Measurements from ENCODE around the gene NDUFB10. TPM values are rescaled to one million over a fixed set of nuclear protein-coding genes. Genes with fewer than 3 reads are reported as not detected.

NDUFB10 gene
- total RNA-seq, 4 donors from 2014 or later: 137 to 496 (median 250) TPM

GRCh38 chr16:1924095-1924494 is 35.2 kb upstream of the NDUFB10 start:
- H3K36me3 ChIP-seq: no peaks in the 10 kb centered on the region
- intact Hi-C loops (cut with DNase I; ENCODE audit: low total_unique reads) (no loop called here), in situ Hi-C loops (cut with MboI; ENCODE audit: low pct_ligation_motif_present in 1 of 4, low pct_unique_long_range_greater_than_20kb in 1 of 4, low sequenced_read_pairs in 3 of 4) (no loop called here)
- DNase-seq: no peak
- H3K9me3 ChIP-seq: no peaks in the 10 kb centered on the region
- H3K4me3 ChIP-seq: no peak overlapping the region
- H3K4me1 ChIP-seq: peaks cover 7 to 22% (median 15%) of the 10 kb centered on the region in 4 donors
- H3K27ac ChIP-seq: peak overlapping the region in 1 of 4 donors; percentile 9
- TF ChIP-seq POLR2A (IDR thresholded peaks at IDR 0.05) (no peak), POLR2AphosphoS5 (IDR thresholded peaks at IDR 0.05) (no peak), EP300 (IDR thresholded peaks at IDR 0.05; ENCODE audit: low read depth) (no peak), CTCF (IDR thresholded peaks at IDR 0.05) (no peak)
- WGBS, 2 donors (ENCODE audit: low coverage in 1 of 2): 70 to 83% methylated on average over 2 to 5 of the region's 5 CpGs
- H3K27me3 ChIP-seq: peaks cover 50% of the 10 kb centered on the region

GRCh38 chr16:1926271-1926670 is 33.1 kb upstream of the NDUFB10 start:
- intact Hi-C loops (cut with DNase I; ENCODE audit: low total_unique reads) (no loop called here), in situ Hi-C loops (cut with MboI; ENCODE audit: low pct_ligation_motif_present in 1 of 4, low pct_unique_long_range_greater_than_20kb in 1 of 4, low sequenced_read_pairs in 3 of 4) (no loop called here)
- Histone ChIP-seq H3K27ac (no peak overlapping the region), H3K4me3 (no peak overlapping the region), H3K4me1 (peaks cover 10 to 23% (median 19%) of the 10 kb centered on the region in 4 donors), H3K27me3 (peaks cover 29% of the 10 kb centered on the region), H3K9me3 (no peaks in the 10 kb centered on the region), H3K36me3 (no peaks in the 10 kb centered on the region)
- no peak for DNase-seq
- TF ChIP-seq POLR2AphosphoS5 (IDR thresholded peaks at IDR 0.05): no peak
- no peak for TF ChIP-seq CTCF (IDR thresholded peaks at IDR 0.05)
- no peak for TF ChIP-seq POLR2A (IDR thresholded peaks at IDR 0.05)
- no peak for TF ChIP-seq EP300 (IDR thresholded peaks at IDR 0.05; ENCODE audit: low read depth)
- 61 to 62% methylated on average over 4 to 11 of the region's 11 CpGs for WGBS, 2 donors (ENCODE audit: low coverage in 1 of 2)

GRCh38 chr16:1929105-1929504 is 30.2 kb upstream of the NDUFB10 start:
- DNase-seq: no peak

More at GRCh38 chr16:1929105-1929504, 30.2 kb upstream of the NDUFB10 start:
- peaks cover 4 to 15% (median 9%) of the 10 kb centered on the region in 4 donors for H3K4me1 ChIP-seq
- H3K4me3 ChIP-seq: peak overlapping the region; percentile 37 to 77 (median 52)
- TF ChIP-seq POLR2A (IDR thresholded peaks at IDR 0.05) (no peak), EP300 (IDR thresholded peaks at IDR 0.05; ENCODE audit: low read depth) (no peak), CTCF (IDR thresholded peaks at IDR 0.05) (no peak), POLR2AphosphoS5 (IDR thresholded peaks at IDR 0.05) (no peak)
- intact Hi-C loops (cut with DNase I; ENCODE audit: low total_unique reads): loop anchor here (1.0 kb wide), 1 partner anchor 66 kb away; no protein-coding TSS in a partner anchor
- peaks cover 3% of the 10 kb centered on the region for H3K27me3 ChIP-seq
- no peaks in the 10 kb centered on the region for H3K36me3 ChIP-seq
- in situ Hi-C loops (cut with MboI; ENCODE audit: low pct_ligation_motif_present in 1 of 4, low pct_unique_long_range_greater_than_20kb in 1 of 4, low sequenced_read_pairs in 3 of 4): no loop called here
- WGBS, 2 donors (ENCODE audit: low coverage in 1 of 2): 8% methylated on average over 11 of the region's 11 CpGs; no CpG with 5 or more reads in 1 of the 2 donors
- no peaks in the 10 kb centered on the region for H3K9me3 ChIP-seq
- peak overlapping the region; percentile 85 to 92 (median 88) for H3K27ac ChIP-seq
